Endothelial cell of umbilical vein (primary cell): ENCODE results near the gene IQGAP2.

Experiments used
- EZH2 ChIP-seq: IDR thresholded peaks from 2 replicates; pipeline ENCODE4 v1.6.1; 2012; ENCODE audit warnings: borderline replicate concordance, low read depth, mild to moderate bottlenecking, moderate library complexity, low read length, inconsistent platforms; ENCODE audit not compliant: severe bottlenecking
- FOS ChIP-seq: IDR thresholded peaks from 2 replicates; pipeline ENCODE4 v1.6.1; 2011; ENCODE audit warnings: mild to moderate bottlenecking, low read length, moderate library complexity, borderline replicate concordance; ENCODE audit not compliant: insufficient read depth
- POLR2A ChIP-seq: IDR thresholded peaks from 2 replicates; pipeline ENCODE4 v1.6.1; 2012; ENCODE audit warnings: low read depth, mild to moderate bottlenecking, control low read depth, low read length
- POLR2AphosphoS5 ChIP-seq: IDR thresholded peaks from 2 replicates; pipeline ENCODE4 v1.6.1; 2012; ENCODE audit warnings: low read depth, mild to moderate bottlenecking, control low read depth, low read length, moderate library complexity; ENCODE audit not compliant: insufficient read depth
- TF ChIP-seq, protein P1 (sequence below), 2 donors: IDR thresholded peaks; 1 replicate in 1 of 2; 2 replicates in 1 of 2; pipeline ENCODE4 v1.5.1; 2011; ENCODE audit warnings: low read length in 2 of 2, mild to moderate bottlenecking in 2 of 2, moderate library complexity in 2 of 2, control low read depth in 1 of 2, inconsistent platforms in 1 of 2, low read depth in 1 of 2; ENCODE audit not compliant: insufficient read depth in 1 of 2; ENCODE audit errors: extremely low read depth in 1 of 2
- TF ChIP-seq, protein P2 (sequence below): IDR thresholded peaks from 2 replicates; pipeline ENCODE4 v1.6.1; 2011; ENCODE audit not compliant: insufficient read depth, insufficient read length

DNA sequence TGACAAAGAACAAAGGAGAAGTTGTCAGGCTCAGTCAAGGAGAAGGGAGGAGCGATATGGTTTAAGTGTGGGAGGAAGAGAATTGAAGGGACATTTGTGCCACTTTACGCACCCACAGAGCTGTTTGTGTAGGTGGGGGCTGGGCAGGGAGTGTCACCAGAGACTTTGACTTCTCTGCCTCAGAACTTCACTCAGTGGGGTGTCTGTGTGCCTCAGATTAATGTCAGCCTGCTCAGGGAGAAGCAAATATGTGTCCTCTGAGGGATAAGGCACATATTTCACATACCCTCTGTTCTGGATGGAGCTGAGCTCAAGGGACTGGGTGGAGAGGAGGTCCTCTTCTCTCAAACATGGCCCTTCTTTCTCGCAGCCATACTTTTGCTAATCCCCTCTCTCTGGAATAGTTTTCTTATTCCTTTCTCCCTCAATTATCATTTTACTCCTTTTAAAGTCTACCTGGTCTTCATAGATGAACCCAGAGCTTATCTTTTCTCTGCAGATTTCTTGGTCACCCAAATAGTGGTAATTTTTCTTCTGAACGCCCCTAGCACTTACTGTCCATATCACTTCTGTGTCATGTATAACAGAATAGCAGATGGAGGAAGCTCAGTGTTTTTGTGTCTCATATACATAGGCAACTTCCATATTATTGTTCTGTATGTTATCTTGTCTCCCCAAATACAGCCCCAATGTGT, 77.0 kb downstream of the IQGAP2 start:
- TF ChIP-seq FOS (no peak), POLR2A (no peak), POLR2AphosphoS5 (no peak), EZH2 (no peak)
- TF ChIP-seq, protein P1, sequence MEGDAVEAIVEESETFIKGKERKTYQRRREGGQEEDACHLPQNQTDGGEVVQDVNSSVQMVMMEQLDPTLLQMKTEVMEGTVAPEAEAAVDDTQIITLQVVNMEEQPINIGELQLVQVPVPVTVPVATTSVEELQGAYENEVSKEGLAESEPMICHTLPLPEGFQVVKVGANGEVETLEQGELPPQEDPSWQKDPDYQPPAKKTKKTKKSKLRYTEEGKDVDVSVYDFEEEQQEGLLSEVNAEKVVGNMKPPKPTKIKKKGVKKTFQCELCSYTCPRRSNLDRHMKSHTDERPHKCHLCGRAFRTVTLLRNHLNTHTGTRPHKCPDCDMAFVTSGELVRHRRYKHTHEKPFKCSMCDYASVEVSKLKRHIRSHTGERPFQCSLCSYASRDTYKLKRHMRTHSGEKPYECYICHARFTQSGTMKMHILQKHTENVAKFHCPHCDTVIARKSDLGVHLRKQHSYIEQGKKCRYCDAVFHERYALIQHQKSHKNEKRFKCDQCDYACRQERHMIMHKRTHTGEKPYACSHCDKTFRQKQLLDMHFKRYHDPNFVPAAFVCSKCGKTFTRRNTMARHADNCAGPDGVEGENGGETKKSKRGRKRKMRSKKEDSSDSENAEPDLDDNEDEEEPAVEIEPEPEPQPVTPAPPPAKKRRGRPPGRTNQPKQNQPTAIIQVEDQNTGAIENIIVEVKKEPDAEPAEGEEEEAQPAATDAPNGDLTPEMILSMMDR (IDR thresholded peaks at IDR 0.05; ENCODE audit: extremely low read depth in 1 of 2, insufficient read depth in 1 of 2, low read depth in 1 of 2, low read length in 2 of 2): no peak
- TF ChIP-seq, protein P2, sequence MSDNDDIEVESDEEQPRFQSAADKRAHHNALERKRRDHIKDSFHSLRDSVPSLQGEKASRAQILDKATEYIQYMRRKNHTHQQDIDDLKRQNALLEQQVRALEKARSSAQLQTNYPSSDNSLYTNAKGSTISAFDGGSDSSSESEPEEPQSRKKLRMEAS: no peak
